Neutrophil (primary cell): ENCODE results near the gene ZNF234.
"Not testable (repeated sequence)": the region's sequence is repeated elsewhere in the genome, so short reads cannot be mapped to it uniquely, and the experiment has no call there.

Experiments used
- H3K27ac ChIP-seq: fragments of 200-600 bp; sonication (generic); 2 replicates; pipeline ENCODE4 v1.5.1; 2016; ENCODE audit warnings: mild to moderate bottlenecking, moderate library complexity
- H3K27me3 ChIP-seq: fragments of 200-600 bp; sonication (generic); 2 replicates; pipeline ENCODE4 v1.6.0; 2016; ENCODE audit warnings: mild to moderate bottlenecking
- H3K36me3 ChIP-seq: fragments of 200-600 bp; sonication (generic); 2 replicates; pipeline ENCODE4 v1.5.1; 2017
- H3K4me1 ChIP-seq, 2 experiments: fragments of 200-600 bp in 1 of 2; sonication (generic) in 1 of 2; 1 replicate in 1 of 2; 2 replicates in 1 of 2; pipeline versions ENCODE4 v1.5.1 to v1.6.1; 2013 to 2016; ENCODE audit warnings: low read depth in 1 of 2, low read length in 1 of 2, mild to moderate bottlenecking in 1 of 2, moderate library complexity in 1 of 2; ENCODE audit not compliant: control insufficient read depth in 1 of 2, insufficient read depth in 1 of 2
- H3K4me3 ChIP-seq, 2 experiments: fragments of 200-600 bp in 1 of 2; sonication (generic) in 1 of 2; 1 replicate in 1 of 2; 2 replicates in 1 of 2; pipeline ENCODE4 v1.5.1; 2013 to 2016; ENCODE audit warnings: low read depth in 1 of 2, low read length in 1 of 2, mild to moderate bottlenecking in 1 of 2, moderate library complexity in 1 of 2
- H3K9me3 ChIP-seq: fragments of 200-600 bp; sonication (generic); 2 replicates; pipeline ENCODE4 v1.5.1; 2016
- CTCF ChIP-seq: fragments of 200-600 bp; sonication (generic); IDR thresholded peaks from 2 replicates; pipeline ENCODE4 v1.5.1; 2016; ENCODE audit warnings: antibody characterized with exemption

Gene ZNF234

GRCh38 chr19:44164673-44165512, 23.5 kb downstream of the ZNF234 start, which contains the start of gene ZNF226:
Gene ZNF226, plus strand, starts transcription at chr19:44165100. Its CDS starts 4,981 bp downstream, at chr19:44170081.
- Histone ChIP-seq H3K27me3 (no peaks in the 10 kb centered on the region), H3K9me3 (peaks cover 15% of the 10 kb centered on the region), H3K4me3 (peak within 1 kb of the TSS; percentile 68 to 79), H3K4me1 (peaks cover 11 to 14% of the 10 kb centered on the region in 2 experiments), H3K36me3 (peaks cover 14% of the 10 kb centered on the region), H3K27ac (peak within 1 kb of the TSS; percentile 81)
- TF ChIP-seq CTCF = no peak

DNA sequence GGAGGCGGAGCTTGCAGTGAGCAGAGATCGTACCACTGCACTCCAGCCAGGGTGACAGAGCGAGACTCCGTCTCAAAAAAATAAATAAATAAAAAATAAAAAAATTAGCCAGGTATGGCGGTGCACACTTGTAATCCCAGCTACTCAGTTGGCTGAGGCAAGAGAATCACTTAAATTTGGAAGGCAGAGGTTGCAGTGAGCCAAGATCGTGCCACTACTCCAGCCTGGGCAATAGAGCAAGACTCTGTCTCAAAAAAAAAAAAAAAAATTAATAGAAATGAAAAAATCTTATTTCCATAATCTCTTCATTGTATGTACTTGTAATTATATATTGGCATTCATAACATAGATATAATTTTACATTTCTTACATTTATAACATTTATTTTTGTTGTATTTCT, 29.3 kb downstream of the ZNF234 start:
- not testable (repeated sequence) for H3K4me3 ChIP-seq, H3K4me1 ChIP-seq, H3K27me3 ChIP-seq, H3K27ac ChIP-seq
- H3K9me3 ChIP-seq = peaks cover 31% of the 10 kb centered on the region
- H3K36me3 ChIP-seq = peaks cover 72% of the 10 kb centered on the region

- TF ChIP-seq CTCF = no peak
- H3K9me3 ChIP-seq = peaks cover 42% of the 10 kb centered on the region
- H3K4me3 ChIP-seq = no peak overlapping the region
- H3K27me3 ChIP-seq = no peaks in the 10 kb centered on the region
- no peaks in the 10 kb centered on the region for H3K4me1 ChIP-seq
- no peak overlapping the region for H3K27ac ChIP-seq
- H3K36me3 ChIP-seq = peaks cover 50% of the 10 kb centered on the region
Observed at GRCh38 chr19:44176590-44176989, 35.2 kb downstream of the ZNF234 start.

DNA sequence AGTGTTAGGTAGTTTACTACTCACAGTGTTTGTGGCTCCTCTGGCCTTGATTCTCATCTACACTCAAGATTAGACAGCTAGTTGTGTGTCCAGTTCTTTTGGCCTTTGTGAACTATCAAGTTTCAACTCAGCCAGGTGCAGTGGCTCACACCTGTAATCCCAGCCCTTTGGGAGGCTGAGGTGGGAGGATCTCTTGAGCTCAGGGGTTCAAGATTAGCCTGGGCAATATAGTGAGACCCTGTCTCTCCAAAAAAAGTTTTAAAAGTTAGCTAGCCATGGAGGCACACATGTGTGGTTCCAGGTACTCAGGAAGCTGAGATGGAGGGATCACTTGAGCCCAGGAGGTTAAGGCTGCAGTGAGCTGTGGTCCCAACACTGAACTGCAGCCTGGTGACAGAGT, 39.6 kb downstream of the ZNF234 start:
- Histone ChIP-seq H3K27me3 (no peaks in the 10 kb centered on the region), H3K9me3 (peaks cover 22% of the 10 kb centered on the region), H3K27ac (no peak overlapping the region), H3K36me3 (peaks cover 7% of the 10 kb centered on the region), H3K4me3 (no peak overlapping the region), H3K4me1 (no peaks in the 10 kb centered on the region)
- TF ChIP-seq CTCF = no peak

- Histone ChIP-seq H3K27ac (no peak overlapping the region), H3K27me3 (no peaks in the 10 kb centered on the region), H3K36me3 (no peaks in the 10 kb centered on the region), H3K4me3 (no peak overlapping the region), H3K9me3 (peaks cover 15% of the 10 kb centered on the region), H3K4me1 (no peaks in the 10 kb centered on the region)
- no peak for TF ChIP-seq CTCF
Observed at GRCh38 chr19:44182145-44182544, 40.8 kb downstream of the ZNF234 start.

DNA sequence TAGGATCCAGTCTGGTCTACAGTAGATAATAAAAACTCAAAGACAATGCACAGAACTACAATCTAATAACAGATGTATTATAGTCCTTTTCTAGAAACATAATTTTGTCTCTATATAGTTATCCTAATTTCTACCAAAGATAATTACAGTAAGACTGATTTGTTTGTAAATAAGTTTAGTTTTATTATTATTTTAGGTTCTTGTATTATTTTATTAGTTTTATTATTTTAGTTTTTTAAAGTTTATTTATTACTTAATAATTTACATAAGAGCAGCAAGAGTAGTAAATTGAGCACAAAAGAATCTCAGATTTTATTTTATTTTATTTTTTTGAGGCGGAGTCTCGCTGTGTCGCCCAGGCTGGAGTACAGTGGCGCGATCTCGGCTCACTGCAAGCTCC, 48.7 kb downstream of the ZNF234 start:
- Histone ChIP-seq H3K27me3 (no peaks in the 10 kb centered on the region), H3K4me1 (no peaks in the 10 kb centered on the region), H3K27ac (no peak overlapping the region), H3K9me3 (peaks cover 19% of the 10 kb centered on the region), H3K4me3 (no peak overlapping the region), H3K36me3 (no peaks in the 10 kb centered on the region)
- TF ChIP-seq CTCF = no peak
